Measurements from ENCODE around the gene PLEKHH2.
A peak's percentile ranks its signal among the peaks of the same experiment; 100 is the strongest.
"Not testable (repeated sequence)": the region's sequence is repeated elsewhere in the genome, so short reads cannot be mapped to it uniquely, and the experiment has no call there.

PLEKHH2 gene

DNA sequence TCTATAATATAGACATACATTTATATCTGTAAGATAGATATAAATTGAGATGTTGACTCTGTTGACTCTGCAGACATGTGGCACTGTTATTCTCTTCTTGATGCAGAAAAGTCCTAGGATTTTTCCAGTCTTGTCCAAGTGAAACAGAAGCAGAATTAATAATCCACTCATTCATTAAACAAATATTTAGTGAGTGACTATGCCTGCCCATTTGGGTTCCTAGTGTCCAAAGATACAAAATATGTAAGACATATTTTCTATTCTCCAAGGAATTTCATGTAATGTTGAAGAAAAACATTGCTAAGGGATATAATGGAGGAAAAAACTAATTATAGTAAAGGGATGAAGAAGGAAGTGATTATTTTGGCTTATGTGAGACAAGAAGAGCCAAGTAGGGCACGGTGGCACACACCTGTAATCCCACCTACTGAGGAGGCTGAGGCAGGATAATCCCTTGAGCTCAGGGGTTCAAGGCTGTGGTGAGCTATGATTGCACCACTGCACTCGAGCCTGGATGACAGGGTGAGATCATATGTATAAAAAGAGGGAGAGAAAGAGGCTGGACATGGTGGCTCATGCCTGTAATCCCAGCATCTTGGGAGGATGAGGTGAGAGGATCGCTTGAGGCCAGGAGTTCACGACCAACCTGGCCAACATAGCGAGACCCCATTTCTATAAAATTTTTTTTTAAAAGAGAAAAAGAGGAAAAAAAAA is 19.9 kb upstream of the PLEKHH2 start:
- TF ChIP-seq, protein P1, sequence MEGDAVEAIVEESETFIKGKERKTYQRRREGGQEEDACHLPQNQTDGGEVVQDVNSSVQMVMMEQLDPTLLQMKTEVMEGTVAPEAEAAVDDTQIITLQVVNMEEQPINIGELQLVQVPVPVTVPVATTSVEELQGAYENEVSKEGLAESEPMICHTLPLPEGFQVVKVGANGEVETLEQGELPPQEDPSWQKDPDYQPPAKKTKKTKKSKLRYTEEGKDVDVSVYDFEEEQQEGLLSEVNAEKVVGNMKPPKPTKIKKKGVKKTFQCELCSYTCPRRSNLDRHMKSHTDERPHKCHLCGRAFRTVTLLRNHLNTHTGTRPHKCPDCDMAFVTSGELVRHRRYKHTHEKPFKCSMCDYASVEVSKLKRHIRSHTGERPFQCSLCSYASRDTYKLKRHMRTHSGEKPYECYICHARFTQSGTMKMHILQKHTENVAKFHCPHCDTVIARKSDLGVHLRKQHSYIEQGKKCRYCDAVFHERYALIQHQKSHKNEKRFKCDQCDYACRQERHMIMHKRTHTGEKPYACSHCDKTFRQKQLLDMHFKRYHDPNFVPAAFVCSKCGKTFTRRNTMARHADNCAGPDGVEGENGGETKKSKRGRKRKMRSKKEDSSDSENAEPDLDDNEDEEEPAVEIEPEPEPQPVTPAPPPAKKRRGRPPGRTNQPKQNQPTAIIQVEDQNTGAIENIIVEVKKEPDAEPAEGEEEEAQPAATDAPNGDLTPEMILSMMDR (conservative IDR thresholded peaks at IDR 0.05; ENCODE audit: low read depth, low read length), result no peak
- H3K4me3 ChIP-seq (ENCODE audit: low read length), result no peak overlapping the region
- DNase-seq (ENCODE audit: low read depth), result no peak

DNA sequence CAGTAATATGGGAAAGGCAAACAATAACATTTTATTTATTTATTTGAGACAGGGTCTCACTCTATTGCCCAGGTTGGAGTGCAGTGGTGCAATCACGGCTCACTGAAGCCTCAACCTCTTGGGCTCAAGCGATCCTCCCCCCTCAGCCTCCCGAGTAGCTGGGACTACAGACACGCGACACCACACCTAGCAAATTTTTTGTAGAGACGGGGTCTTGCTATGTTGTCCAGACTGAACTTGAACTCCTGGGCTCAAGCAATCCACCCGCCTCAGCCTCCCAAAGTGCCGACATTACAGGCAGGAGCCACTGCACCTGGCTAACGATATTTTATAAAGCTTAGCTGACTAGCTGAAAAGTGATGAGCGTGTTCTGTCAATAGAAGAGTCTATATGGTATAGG is 17.5 kb upstream of the PLEKHH2 start:
- DNase-seq (ENCODE audit: low read depth), result no peak
- TF ChIP-seq, protein P1 (conservative IDR thresholded peaks at IDR 0.05; ENCODE audit: low read depth, low read length), result no peak
- no peak overlapping the region for H3K4me3 ChIP-seq (ENCODE audit: low read length)

DNA sequence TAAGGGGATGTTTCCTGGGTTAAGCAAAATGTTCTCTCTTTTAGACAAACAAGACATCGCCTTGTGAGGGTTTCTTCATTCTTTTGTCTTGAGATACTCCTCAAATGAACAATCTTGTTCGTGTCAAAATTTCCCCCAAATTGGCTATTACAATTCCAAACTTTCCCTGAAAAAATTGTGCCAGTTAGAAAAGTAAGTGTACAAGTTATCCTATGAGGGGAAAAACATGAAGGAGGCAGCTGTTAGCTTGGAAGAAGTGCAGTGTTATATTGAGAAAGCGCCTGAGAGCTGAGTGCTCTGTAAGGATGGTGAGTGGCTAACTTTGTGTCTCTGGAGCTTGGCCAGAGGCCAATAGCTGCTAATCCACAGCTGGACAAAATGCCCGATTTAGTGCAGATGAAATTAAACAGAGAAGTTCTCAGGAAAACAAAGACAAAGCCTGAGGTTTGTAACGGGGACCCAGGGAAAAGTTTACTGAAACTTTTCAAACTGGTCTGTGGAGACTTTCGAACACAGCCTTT is 14.1 kb upstream of the PLEKHH2 start:
- no peak overlapping the region for H3K4me3 ChIP-seq (ENCODE audit: low read length)
- TF ChIP-seq, protein P1 (conservative IDR thresholded peaks at IDR 0.05; ENCODE audit: low read depth, low read length), result no peak
- no peak for DNase-seq (ENCODE audit: low read depth)

GRCh38 chr2:43631618-43632317 is 5.3 kb upstream of the PLEKHH2 start:
- TF ChIP-seq, protein P1 (conservative IDR thresholded peaks at IDR 0.05; ENCODE audit: low read depth, low read length), result no peak
- no peak overlapping the region for H3K4me3 ChIP-seq (ENCODE audit: low read length)
- no peak for DNase-seq (ENCODE audit: low read depth)

DNA sequence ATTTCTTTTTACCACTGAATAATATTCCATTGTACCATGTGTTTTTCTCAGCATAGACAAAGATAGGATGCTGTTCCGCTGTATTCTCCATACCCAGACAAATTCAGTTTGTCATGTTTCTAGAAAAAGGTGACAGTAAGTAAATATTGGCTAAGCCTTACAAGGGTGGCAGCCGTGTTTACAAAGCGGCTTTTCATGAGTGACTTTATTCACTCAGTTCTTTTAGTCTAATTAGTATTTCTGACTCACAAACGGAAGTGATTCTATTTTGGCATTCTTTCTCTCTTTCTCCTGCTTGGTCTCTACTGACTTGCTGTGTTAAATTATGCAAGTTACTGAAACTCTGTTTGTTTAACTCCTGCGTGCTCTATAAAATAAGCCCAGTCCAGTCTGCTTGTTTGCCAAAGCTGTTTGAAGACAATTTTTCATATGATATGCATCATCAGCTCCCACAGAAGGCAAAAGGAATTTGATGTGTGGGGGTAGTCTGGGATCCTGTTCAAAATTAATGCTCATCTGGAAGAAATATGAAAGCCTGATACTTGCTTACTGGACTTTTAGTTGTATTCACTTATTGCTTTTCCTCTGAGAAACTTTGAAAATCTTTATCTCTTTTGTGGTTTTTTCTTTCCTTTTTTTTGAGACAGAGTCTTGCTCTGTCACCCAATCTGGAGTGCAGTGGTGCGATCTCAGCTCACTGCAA is 2.3 kb upstream of the PLEKHH2 start:
- no peak overlapping the region for H3K4me3 ChIP-seq (ENCODE audit: low read length)
- TF ChIP-seq, protein P1 (conservative IDR thresholded peaks at IDR 0.05; ENCODE audit: low read depth, low read length), result no peak
- peak; percentile 25 for DNase-seq (ENCODE audit: low read depth)

- H3K4me3 ChIP-seq (ENCODE audit: low read length); DNase-seq (ENCODE audit: low read depth): not testable (repeated sequence)
Observed at GRCh38 chr2:43636153-43636552, 907 bp upstream of the PLEKHH2 start.

GRCh38 chr2:43636621-43637020 is 439 bp upstream of the PLEKHH2 start:
- H3K4me3 ChIP-seq (ENCODE audit: low read length), result peak overlapping the region; percentile 66
- no peak for DNase-seq (ENCODE audit: low read depth)
- TF ChIP-seq, protein P1 (conservative IDR thresholded peaks at IDR 0.05; ENCODE audit: low read depth, low read length), result no peak

All from retinal pigment epithelial cell (primary cell).